ENCODE data around the gene ARHGAP27. TPM values are rescaled to one million over a fixed set of nuclear protein-coding genes. Genes with fewer than 3 reads are reported as not detected.
"Not testable (repeated sequence)": the region's sequence is repeated elsewhere in the genome, so short reads cannot be mapped to it uniquely, and the experiment has no call there.

The ARHGAP27 gene
- total RNA-seq (ENCODE audit: unreplicated experiment) = 155 TPM
- long read RNA-seq, partial matches to known transcripts = 11 of 20 reads
- long read RNA-seq, other reads (novel, unspliced or antisense) = 8 of 20 reads

DNA sequence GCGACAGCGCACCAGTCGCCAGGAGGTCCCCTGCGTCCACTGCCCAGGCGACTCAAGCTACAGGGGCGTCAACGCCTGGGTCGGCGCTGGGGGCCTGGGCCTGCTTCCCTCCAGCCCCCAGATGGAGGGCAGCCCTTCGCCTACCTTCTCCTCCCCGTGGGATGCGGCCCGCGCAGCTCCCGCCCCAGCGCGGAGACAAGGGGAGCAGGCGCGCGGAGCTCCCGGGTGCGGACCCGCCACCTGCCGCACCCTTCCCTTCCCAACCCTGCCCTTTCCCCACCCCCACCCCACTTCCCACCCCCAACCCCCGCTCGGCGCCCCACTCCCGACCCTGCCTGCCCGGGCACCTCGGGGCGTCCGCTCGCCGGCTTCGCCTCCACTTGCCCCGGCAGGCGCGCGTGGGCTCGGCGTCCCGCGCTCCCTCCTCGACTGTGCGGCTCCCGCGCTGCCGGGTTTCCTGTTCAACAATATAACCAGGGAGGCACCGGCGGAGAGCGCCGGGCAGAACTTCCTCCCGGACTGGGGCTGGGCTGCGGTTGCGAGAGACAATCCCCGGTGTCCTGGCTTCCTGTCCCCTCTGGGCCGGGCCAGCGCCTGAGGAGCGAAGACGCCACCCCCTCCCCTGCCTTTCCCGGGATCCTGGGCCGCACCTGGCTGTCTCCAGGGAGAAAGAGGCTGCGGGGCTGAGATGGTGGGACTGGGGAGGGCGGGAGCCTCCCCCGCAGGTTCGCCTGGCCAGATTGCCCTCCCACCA is at the start of gene ARHGAP27:
Gene ARHGAP27, minus strand, starts transcription at position 466 of the 754 bp plus-strand sequence. CDS start 2,591 bp downstream, outside the sequence.
- Mint-ChIP-seq H3K4me3 (ENCODE audit: unreplicated experiment) (peak within 1 kb of the TSS; percentile 90), H3K4me1 (ENCODE audit: unreplicated experiment) (peaks cover 43% of the 10 kb centered on the region), H3K36me3 (ENCODE audit: low read depth, unreplicated experiment) (peaks cover 16% of the 10 kb centered on the region), H3K9me3 (ENCODE audit: unreplicated experiment) (no peaks in the 10 kb centered on the region), H3K27me3 (ENCODE audit: unreplicated experiment) (peaks cover 29% of the 10 kb centered on the region), H3K27ac (ENCODE audit: unreplicated experiment) (peak within 1 kb of the TSS; percentile 89)
- TF ChIP-seq, protein P1, sequence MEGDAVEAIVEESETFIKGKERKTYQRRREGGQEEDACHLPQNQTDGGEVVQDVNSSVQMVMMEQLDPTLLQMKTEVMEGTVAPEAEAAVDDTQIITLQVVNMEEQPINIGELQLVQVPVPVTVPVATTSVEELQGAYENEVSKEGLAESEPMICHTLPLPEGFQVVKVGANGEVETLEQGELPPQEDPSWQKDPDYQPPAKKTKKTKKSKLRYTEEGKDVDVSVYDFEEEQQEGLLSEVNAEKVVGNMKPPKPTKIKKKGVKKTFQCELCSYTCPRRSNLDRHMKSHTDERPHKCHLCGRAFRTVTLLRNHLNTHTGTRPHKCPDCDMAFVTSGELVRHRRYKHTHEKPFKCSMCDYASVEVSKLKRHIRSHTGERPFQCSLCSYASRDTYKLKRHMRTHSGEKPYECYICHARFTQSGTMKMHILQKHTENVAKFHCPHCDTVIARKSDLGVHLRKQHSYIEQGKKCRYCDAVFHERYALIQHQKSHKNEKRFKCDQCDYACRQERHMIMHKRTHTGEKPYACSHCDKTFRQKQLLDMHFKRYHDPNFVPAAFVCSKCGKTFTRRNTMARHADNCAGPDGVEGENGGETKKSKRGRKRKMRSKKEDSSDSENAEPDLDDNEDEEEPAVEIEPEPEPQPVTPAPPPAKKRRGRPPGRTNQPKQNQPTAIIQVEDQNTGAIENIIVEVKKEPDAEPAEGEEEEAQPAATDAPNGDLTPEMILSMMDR (IDR thresholded peaks at IDR 0.05; ENCODE audit: unreplicated experiment) = no peak
- DNase-seq (ENCODE audit: low spot score) = peak; percentile 77

- H3K9me3 Mint-ChIP-seq (ENCODE audit: unreplicated experiment); H3K4me3 Mint-ChIP-seq (ENCODE audit: unreplicated experiment); H3K36me3 Mint-ChIP-seq (ENCODE audit: low read depth, unreplicated experiment); H3K27me3 Mint-ChIP-seq (ENCODE audit: unreplicated experiment); DNase-seq (ENCODE audit: low spot score): not testable (repeated sequence)
- Mint-ChIP-seq H3K27ac (ENCODE audit: unreplicated experiment) (peak overlapping the region; percentile 24), H3K4me1 (ENCODE audit: unreplicated experiment) (peaks cover 17% of the 10 kb centered on the region)
These were observed 49.6 kb upstream of the ARHGAP27 start for GRCh38 chr17:45482317-45482716.

DNA sequence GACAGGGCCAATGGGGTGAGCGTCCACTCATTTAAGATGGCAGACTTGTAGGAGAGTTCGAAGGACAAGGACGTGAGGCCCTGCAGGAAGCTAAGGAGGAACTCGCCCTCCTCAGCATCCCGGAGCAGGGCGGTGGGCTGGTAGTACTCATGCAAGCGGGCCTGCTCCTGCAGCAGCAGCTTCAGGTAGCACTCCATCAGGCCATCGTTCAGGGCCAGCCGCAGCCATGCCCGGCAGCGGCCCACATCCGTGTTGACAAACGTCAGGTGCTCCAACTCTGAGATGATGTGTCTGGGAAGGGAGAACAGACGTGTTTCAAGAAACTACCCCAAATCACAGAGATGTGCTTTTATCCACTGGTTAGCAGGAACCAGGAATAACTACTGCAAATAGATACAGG is 42.8 kb upstream of the ARHGAP27 start:
- DNase-seq (ENCODE audit: low spot score); H3K4me3 Mint-ChIP-seq (ENCODE audit: unreplicated experiment); H3K27ac Mint-ChIP-seq (ENCODE audit: unreplicated experiment); H3K9me3 Mint-ChIP-seq (ENCODE audit: unreplicated experiment); H3K4me1 Mint-ChIP-seq (ENCODE audit: unreplicated experiment); H3K27me3 Mint-ChIP-seq (ENCODE audit: unreplicated experiment): not testable (repeated sequence)
- H3K36me3 Mint-ChIP-seq (ENCODE audit: low read depth, unreplicated experiment) = peaks cover 16% of the 10 kb centered on the region

GRCh38 chr17:45472249-45472648 is 39.6 kb upstream of the ARHGAP27 start:
- not testable (repeated sequence) for H3K27me3 Mint-ChIP-seq (ENCODE audit: unreplicated experiment); DNase-seq (ENCODE audit: low spot score); H3K9me3 Mint-ChIP-seq (ENCODE audit: unreplicated experiment); H3K4me1 Mint-ChIP-seq (ENCODE audit: unreplicated experiment); H3K4me3 Mint-ChIP-seq (ENCODE audit: unreplicated experiment)
- H3K27ac Mint-ChIP-seq (ENCODE audit: unreplicated experiment) = peak overlapping the region; percentile 25
- peaks cover 11% of the 10 kb centered on the region for H3K36me3 Mint-ChIP-seq (ENCODE audit: low read depth, unreplicated experiment)

DNA sequence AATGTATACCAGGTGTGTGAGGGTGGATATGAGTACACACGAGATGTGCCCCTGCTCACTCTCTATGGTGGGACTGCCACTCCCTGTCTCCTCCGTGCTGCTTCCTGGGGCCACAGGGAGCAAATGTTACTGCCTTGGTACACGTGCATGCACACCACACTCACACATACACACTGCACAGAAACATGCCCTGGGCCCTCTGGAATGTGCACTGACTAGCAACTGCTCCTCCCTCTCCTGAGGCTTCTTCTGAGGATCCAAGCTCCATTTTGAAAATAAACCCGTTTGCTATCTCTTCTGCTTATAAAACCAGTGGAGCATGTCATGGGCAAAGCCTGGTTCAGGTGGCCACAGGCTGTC is 36.5 kb upstream of the ARHGAP27 start:
- not testable (repeated sequence) for DNase-seq (ENCODE audit: low spot score); H3K27ac Mint-ChIP-seq (ENCODE audit: unreplicated experiment); H3K27me3 Mint-ChIP-seq (ENCODE audit: unreplicated experiment); H3K4me3 Mint-ChIP-seq (ENCODE audit: unreplicated experiment); H3K9me3 Mint-ChIP-seq (ENCODE audit: unreplicated experiment); H3K4me1 Mint-ChIP-seq (ENCODE audit: unreplicated experiment); H3K36me3 Mint-ChIP-seq (ENCODE audit: low read depth, unreplicated experiment)

GRCh38 chr17:45468293-45469203 is 35.9 kb upstream of the ARHGAP27 start:
- H3K27me3 Mint-ChIP-seq (ENCODE audit: unreplicated experiment); H3K9me3 Mint-ChIP-seq (ENCODE audit: unreplicated experiment); DNase-seq (ENCODE audit: low spot score); H3K4me1 Mint-ChIP-seq (ENCODE audit: unreplicated experiment); H3K4me3 Mint-ChIP-seq (ENCODE audit: unreplicated experiment); H3K27ac Mint-ChIP-seq (ENCODE audit: unreplicated experiment); H3K36me3 Mint-ChIP-seq (ENCODE audit: low read depth, unreplicated experiment): not testable (repeated sequence)

- not testable (repeated sequence) for H3K36me3 Mint-ChIP-seq (ENCODE audit: low read depth, unreplicated experiment); H3K27me3 Mint-ChIP-seq (ENCODE audit: unreplicated experiment); H3K4me1 Mint-ChIP-seq (ENCODE audit: unreplicated experiment); DNase-seq (ENCODE audit: low spot score); H3K9me3 Mint-ChIP-seq (ENCODE audit: unreplicated experiment)
- H3K27ac Mint-ChIP-seq (ENCODE audit: unreplicated experiment) = peak overlapping the region; percentile 38
- H3K4me3 Mint-ChIP-seq (ENCODE audit: unreplicated experiment) = peak overlapping the region; percentile 65
These were observed 29.1 kb upstream of the ARHGAP27 start for GRCh38 chr17:45461524-45462327.

DNA sequence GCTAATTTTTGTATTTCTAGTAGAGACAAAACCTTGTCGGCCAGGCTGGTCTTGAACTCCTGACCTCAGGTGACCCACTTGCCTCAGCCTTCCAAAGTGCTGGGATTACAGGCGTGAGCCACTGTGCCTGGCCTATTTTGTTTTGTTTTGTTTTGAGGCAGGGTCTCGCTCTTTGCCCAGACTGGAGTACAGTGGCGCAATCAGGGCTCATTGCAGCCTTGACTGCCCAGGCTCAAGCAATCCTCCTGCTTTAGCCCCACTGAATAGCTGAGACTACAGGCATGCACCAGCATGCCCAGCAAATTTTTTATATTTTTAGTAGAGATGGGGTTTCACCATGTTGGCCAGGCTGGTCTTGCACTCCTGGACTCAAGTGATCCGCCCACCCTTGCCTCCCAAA is 27.8 kb upstream of the ARHGAP27 start:
- H3K36me3 Mint-ChIP-seq (ENCODE audit: low read depth, unreplicated experiment); DNase-seq (ENCODE audit: low spot score); H3K9me3 Mint-ChIP-seq (ENCODE audit: unreplicated experiment); H3K4me1 Mint-ChIP-seq (ENCODE audit: unreplicated experiment); H3K27me3 Mint-ChIP-seq (ENCODE audit: unreplicated experiment); H3K4me3 Mint-ChIP-seq (ENCODE audit: unreplicated experiment); H3K27ac Mint-ChIP-seq (ENCODE audit: unreplicated experiment): not testable (repeated sequence)

- H3K27me3 Mint-ChIP-seq (ENCODE audit: unreplicated experiment) = not testable (repeated sequence)
- H3K36me3 Mint-ChIP-seq (ENCODE audit: low read depth, unreplicated experiment) = peaks cover 14% of the 10 kb centered on the region
- H3K27ac Mint-ChIP-seq (ENCODE audit: unreplicated experiment) = peak overlapping the region; percentile 19
These were observed 21.7 kb upstream of the ARHGAP27 start for GRCh38 chr17:45454341-45454740.

More at GRCh38 chr17:45454341-45454740, 21.7 kb upstream of the ARHGAP27 start:
- H3K4me3 Mint-ChIP-seq (ENCODE audit: unreplicated experiment) = peak overlapping the region; percentile 5
- not testable (repeated sequence) for H3K9me3 Mint-ChIP-seq (ENCODE audit: unreplicated experiment); DNase-seq (ENCODE audit: low spot score); H3K4me1 Mint-ChIP-seq (ENCODE audit: unreplicated experiment)

Measured in endothelial cell (in vitro differentiated cells).